ENCODE measurements around the gene SELENOS. TPM values are rescaled to one million over a fixed set of nuclear protein-coding genes. Genes with fewer than 3 reads are reported as not detected.

The SELENOS gene
- total RNA-seq, 1 donor from 2014 or later = 48.9 TPM

DNA sequence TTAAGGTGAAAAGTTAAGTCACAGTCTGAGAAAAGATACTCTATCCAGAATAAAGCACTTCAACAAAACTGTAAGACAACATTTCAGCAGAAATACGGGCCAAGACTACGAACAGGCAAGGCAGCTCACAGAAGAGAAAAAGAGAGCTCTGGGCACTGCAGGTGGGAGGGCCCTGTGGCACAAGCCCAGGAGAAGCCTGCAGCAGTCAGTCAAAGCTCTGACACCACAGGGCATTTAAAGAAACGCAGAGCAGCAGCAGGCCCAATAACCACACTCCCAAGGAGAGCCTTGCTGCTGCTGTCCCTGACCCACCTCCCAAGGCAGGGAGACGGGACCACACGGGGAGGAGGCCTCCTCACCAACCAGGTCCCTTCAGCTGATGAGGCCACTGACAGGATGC, 44.6 kb downstream of the SELENOS start:
- Mint-ChIP-seq H3K27ac (ENCODE audit: unreplicated experiment) (no peak overlapping the region), H3K27me3 (ENCODE audit: unreplicated experiment) (no peaks in the 10 kb centered on the region), H3K4me3 (ENCODE audit: unreplicated experiment) (no peak overlapping the region), H3K4me1 (ENCODE audit: unreplicated experiment) (no peaks in the 10 kb centered on the region), H3K9me3 (ENCODE audit: unreplicated experiment) (no peaks in the 10 kb centered on the region), H3K36me3 (ENCODE audit: low read depth, unreplicated experiment) (peaks cover 9% of the 10 kb centered on the region)
- TF ChIP-seq, protein P1, sequence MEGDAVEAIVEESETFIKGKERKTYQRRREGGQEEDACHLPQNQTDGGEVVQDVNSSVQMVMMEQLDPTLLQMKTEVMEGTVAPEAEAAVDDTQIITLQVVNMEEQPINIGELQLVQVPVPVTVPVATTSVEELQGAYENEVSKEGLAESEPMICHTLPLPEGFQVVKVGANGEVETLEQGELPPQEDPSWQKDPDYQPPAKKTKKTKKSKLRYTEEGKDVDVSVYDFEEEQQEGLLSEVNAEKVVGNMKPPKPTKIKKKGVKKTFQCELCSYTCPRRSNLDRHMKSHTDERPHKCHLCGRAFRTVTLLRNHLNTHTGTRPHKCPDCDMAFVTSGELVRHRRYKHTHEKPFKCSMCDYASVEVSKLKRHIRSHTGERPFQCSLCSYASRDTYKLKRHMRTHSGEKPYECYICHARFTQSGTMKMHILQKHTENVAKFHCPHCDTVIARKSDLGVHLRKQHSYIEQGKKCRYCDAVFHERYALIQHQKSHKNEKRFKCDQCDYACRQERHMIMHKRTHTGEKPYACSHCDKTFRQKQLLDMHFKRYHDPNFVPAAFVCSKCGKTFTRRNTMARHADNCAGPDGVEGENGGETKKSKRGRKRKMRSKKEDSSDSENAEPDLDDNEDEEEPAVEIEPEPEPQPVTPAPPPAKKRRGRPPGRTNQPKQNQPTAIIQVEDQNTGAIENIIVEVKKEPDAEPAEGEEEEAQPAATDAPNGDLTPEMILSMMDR (IDR thresholded peaks at IDR 0.05; ENCODE audit: unreplicated experiment) = no peak
- no peak for DNase-seq (ENCODE audit: low spot score)

DNA sequence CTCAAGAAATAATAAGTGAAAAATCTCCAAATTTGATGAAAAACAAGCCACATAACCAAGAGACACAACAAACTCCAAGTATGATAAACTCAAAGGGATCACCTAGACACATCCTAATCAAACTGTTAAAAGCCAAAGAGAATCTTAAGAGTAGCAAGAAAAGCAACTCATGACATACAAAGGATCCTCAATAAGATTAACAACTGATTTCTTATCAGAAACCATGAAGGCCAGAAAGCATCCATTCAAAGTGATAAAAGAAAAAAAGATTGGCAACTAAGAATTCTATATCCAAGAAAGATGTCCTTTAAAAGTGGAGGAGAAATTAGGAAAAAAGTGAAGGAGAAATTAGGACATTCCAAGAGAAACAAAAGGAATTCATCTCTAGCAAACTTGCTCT, 49.0 kb downstream of the SELENOS start:
- Mint-ChIP-seq H3K36me3 (ENCODE audit: low read depth, unreplicated experiment) (peaks cover 7% of the 10 kb centered on the region), H3K27ac (ENCODE audit: unreplicated experiment) (no peak overlapping the region), H3K27me3 (ENCODE audit: unreplicated experiment) (no peaks in the 10 kb centered on the region), H3K4me3 (ENCODE audit: unreplicated experiment) (no peak overlapping the region), H3K4me1 (ENCODE audit: unreplicated experiment) (no peaks in the 10 kb centered on the region), H3K9me3 (ENCODE audit: unreplicated experiment) (no peaks in the 10 kb centered on the region)
- DNase-seq (ENCODE audit: low spot score) = no peak
- TF ChIP-seq, protein P1 (IDR thresholded peaks at IDR 0.05; ENCODE audit: unreplicated experiment) = no peak

DNA sequence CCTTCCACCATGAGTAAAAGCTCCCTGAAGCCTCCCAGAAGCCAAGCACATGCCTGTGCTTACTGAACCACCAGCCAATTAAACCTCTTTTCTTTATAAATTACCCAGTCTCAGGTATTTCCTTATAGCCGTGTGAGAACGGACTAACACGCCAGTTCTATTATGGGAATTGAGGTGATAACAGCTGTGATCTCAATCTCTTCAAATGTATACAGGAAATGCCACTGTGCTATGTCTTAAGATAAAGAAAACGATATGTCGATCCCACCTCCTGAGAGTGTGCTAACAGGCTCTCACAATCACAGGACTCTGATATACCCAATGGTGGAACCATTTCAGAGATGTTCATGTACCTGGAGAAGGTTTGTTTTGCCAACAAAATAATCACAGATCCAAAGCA, 51.6 kb downstream of the SELENOS start:
- peaks cover 6% of the 10 kb centered on the region for H3K36me3 Mint-ChIP-seq (ENCODE audit: low read depth, unreplicated experiment)
- H3K27ac Mint-ChIP-seq (ENCODE audit: unreplicated experiment) = no peak overlapping the region

More for the DNA sequence above, 51.6 kb downstream of the SELENOS start:
- TF ChIP-seq, protein P1 (IDR thresholded peaks at IDR 0.05; ENCODE audit: unreplicated experiment) = no peak
- Mint-ChIP-seq H3K4me1 (ENCODE audit: unreplicated experiment) (no peaks in the 10 kb centered on the region), H3K27me3 (ENCODE audit: unreplicated experiment) (peaks cover 1% of the 10 kb centered on the region), H3K9me3 (ENCODE audit: unreplicated experiment) (no peaks in the 10 kb centered on the region), H3K4me3 (ENCODE audit: unreplicated experiment) (no peak overlapping the region)
- DNase-seq (ENCODE audit: low spot score) = no peak

Other genes starting within 250 kb of the SELENOS start
- gene CHSY1, start 25.4 kb downstream of the SELENOS start, total RNA-seq (ENCODE audit: unreplicated experiment) = 27.6 TPM
- gene SNRPA1, start 17.8 kb upstream of the SELENOS start, total RNA-seq (ENCODE audit: unreplicated experiment) = 62.2 TPM
- 0.13 TPM for gene PCSK6, start 212.2 kb upstream of the SELENOS start, total RNA-seq (ENCODE audit: unreplicated experiment)

All from endothelial cell (in vitro differentiated cells).